H1 (cell line): ENCODE measurements around the gene RGL1. TPM values are rescaled to one million over a fixed set of nuclear protein-coding genes. Genes with fewer than 3 reads are reported as not detected.

Source experiments
- ASH2L ChIP-seq: fragments of 200-600, 300-600 bp; sonication (generic); IDR thresholded peaks from one replicate; pipeline ENCODE4 v1.7.1; 2017; ENCODE audit warnings: low read length
- BRCA1 ChIP-seq: IDR thresholded peaks from 2 replicates; pipeline ENCODE4 v1.6.1; 2012; ENCODE audit warnings: low read depth, low read length, improper control_type of control experiment
- GTF2F1 ChIP-seq: IDR thresholded peaks from 2 replicates; pipeline ENCODE4 v1.6.1; 2012; ENCODE audit warnings: low read depth, low read length, improper control_type of control experiment, borderline replicate concordance
- HDAC6 ChIP-seq: IDR thresholded peaks from one replicate; pipeline ENCODE4 v1.7.1; 2012; ENCODE audit warnings: low read depth, mild to moderate bottlenecking, inconsistent platforms, low read length, moderate library complexity
- NANOG ChIP-seq: IDR thresholded peaks from 2 replicates; pipeline ENCODE4 v1.6.1; 2011; ENCODE audit warnings: low read length, low read depth, mild to moderate bottlenecking, inconsistent platforms; ENCODE audit not compliant: insufficient read depth, poor library complexity, severe bottlenecking
- POU5F1 ChIP-seq: IDR thresholded peaks from 2 replicates; pipeline ENCODE4 v1.6.1; 2011; ENCODE audit warnings: low read depth, mild to moderate bottlenecking, low read length, moderate library complexity
- RXRA ChIP-seq: IDR thresholded peaks from 2 replicates; pipeline ENCODE4 v1.6.1; 2011; ENCODE audit warnings: low read depth, mild to moderate bottlenecking, low read length, moderate library complexity; ENCODE audit not compliant: insufficient read depth
- polyA plus RNA-seq, 7 experiments: library from polyadenylated mRNA; depleted of rRNA in 3 of 7; stranded (reverse) in 5 of 7; unstranded in 2 of 7; fragments of >200 nt in 5 of 7; fragments of 200-250 nt in 2 of 7; gene quantifications; 1 replicate in 5 of 7; 2 replicates in 1 of 7; 4 replicates in 1 of 7; pipeline versions ENCODE4 v1.2.1 to v1.2.3, GENCODE V29; 2011 to 2013; ENCODE audit warnings: missing spikeins in 2 of 7, mixed read lengths in 2 of 7
- total RNA-seq: library from RNA; stranded (reverse); fragmentation: NEBNext Ultra II Directional; extraction: Animal tissue kit (Norgen Biotek cat#: 25700); gene quantifications from 2 replicates; pipeline ENCODE4 v1.2.1, GENCODE V29; 2021
- TF ChIP-seq, protein P1 (sequence below): fragments of 300-600 bp; sonication (generic); IDR thresholded peaks from 2 replicates; pipeline ENCODE4 v1.7.1; 2012; ENCODE audit warnings: low read length, moderate library complexity, mild to moderate bottlenecking, inconsistent platforms; ENCODE audit not compliant: insufficient replicate concordance

RGL1 gene
- total and polyA plus RNA-seq, 2 of the 8 experiments (the other 6 are each of a cell fraction or from before 2014, with no cell fraction given): 0.98 to 2.4 TPM

DNA sequence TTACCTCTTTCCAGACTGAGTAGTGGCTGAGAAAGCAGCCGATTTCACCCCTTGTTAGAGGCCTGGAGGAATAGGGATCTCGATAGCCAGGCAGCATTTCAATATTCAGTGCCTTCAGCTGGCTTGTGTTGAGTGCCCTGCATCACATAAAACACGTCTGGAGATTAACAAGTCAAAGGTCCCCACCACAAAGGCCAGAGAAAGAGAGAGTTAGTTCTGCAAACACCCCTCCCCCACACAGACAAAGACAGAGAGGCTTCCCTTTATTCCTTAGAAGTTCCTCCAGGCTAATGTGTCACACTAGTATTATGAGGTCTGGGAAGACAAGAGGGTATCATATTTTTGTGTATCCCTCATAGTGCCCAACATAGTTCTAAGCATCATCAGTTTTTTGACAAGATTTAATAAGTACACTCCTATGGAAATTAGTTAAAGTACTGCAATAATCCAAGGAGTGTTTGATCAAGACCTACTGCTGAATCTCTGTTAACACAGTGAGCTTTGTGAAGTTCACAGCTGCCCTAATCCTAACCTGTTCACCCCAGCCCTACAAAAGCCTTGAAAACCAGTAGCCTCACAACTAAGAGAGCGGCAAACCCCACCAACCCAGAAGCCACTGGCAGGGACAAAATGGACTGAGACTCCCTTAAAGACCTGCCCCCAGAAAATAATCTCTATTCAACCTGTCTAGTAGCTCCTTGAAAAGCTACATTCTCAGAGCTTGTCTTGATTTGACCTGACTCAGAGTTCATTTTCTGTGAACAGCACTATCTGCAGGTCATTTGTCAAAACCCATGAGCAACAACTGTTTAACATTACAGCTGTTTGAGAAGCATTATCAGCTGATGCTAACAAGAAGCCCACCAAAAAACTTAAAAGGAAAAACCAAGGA lies 140.8 kb downstream of the RGL1 start (continued):
- TF ChIP-seq HDAC6 (no peak), GTF2F1 (no peak), RXRA (peak; percentile 70; the same call in 1 of the 2 replicates), POU5F1 (0 out of 2 replicates have a peak, but pooled peaks have one; percentile 50), NANOG (peak; percentile 51), BRCA1 (no peak), ASH2L (peak; percentile 56)
- TF ChIP-seq, protein P1, sequence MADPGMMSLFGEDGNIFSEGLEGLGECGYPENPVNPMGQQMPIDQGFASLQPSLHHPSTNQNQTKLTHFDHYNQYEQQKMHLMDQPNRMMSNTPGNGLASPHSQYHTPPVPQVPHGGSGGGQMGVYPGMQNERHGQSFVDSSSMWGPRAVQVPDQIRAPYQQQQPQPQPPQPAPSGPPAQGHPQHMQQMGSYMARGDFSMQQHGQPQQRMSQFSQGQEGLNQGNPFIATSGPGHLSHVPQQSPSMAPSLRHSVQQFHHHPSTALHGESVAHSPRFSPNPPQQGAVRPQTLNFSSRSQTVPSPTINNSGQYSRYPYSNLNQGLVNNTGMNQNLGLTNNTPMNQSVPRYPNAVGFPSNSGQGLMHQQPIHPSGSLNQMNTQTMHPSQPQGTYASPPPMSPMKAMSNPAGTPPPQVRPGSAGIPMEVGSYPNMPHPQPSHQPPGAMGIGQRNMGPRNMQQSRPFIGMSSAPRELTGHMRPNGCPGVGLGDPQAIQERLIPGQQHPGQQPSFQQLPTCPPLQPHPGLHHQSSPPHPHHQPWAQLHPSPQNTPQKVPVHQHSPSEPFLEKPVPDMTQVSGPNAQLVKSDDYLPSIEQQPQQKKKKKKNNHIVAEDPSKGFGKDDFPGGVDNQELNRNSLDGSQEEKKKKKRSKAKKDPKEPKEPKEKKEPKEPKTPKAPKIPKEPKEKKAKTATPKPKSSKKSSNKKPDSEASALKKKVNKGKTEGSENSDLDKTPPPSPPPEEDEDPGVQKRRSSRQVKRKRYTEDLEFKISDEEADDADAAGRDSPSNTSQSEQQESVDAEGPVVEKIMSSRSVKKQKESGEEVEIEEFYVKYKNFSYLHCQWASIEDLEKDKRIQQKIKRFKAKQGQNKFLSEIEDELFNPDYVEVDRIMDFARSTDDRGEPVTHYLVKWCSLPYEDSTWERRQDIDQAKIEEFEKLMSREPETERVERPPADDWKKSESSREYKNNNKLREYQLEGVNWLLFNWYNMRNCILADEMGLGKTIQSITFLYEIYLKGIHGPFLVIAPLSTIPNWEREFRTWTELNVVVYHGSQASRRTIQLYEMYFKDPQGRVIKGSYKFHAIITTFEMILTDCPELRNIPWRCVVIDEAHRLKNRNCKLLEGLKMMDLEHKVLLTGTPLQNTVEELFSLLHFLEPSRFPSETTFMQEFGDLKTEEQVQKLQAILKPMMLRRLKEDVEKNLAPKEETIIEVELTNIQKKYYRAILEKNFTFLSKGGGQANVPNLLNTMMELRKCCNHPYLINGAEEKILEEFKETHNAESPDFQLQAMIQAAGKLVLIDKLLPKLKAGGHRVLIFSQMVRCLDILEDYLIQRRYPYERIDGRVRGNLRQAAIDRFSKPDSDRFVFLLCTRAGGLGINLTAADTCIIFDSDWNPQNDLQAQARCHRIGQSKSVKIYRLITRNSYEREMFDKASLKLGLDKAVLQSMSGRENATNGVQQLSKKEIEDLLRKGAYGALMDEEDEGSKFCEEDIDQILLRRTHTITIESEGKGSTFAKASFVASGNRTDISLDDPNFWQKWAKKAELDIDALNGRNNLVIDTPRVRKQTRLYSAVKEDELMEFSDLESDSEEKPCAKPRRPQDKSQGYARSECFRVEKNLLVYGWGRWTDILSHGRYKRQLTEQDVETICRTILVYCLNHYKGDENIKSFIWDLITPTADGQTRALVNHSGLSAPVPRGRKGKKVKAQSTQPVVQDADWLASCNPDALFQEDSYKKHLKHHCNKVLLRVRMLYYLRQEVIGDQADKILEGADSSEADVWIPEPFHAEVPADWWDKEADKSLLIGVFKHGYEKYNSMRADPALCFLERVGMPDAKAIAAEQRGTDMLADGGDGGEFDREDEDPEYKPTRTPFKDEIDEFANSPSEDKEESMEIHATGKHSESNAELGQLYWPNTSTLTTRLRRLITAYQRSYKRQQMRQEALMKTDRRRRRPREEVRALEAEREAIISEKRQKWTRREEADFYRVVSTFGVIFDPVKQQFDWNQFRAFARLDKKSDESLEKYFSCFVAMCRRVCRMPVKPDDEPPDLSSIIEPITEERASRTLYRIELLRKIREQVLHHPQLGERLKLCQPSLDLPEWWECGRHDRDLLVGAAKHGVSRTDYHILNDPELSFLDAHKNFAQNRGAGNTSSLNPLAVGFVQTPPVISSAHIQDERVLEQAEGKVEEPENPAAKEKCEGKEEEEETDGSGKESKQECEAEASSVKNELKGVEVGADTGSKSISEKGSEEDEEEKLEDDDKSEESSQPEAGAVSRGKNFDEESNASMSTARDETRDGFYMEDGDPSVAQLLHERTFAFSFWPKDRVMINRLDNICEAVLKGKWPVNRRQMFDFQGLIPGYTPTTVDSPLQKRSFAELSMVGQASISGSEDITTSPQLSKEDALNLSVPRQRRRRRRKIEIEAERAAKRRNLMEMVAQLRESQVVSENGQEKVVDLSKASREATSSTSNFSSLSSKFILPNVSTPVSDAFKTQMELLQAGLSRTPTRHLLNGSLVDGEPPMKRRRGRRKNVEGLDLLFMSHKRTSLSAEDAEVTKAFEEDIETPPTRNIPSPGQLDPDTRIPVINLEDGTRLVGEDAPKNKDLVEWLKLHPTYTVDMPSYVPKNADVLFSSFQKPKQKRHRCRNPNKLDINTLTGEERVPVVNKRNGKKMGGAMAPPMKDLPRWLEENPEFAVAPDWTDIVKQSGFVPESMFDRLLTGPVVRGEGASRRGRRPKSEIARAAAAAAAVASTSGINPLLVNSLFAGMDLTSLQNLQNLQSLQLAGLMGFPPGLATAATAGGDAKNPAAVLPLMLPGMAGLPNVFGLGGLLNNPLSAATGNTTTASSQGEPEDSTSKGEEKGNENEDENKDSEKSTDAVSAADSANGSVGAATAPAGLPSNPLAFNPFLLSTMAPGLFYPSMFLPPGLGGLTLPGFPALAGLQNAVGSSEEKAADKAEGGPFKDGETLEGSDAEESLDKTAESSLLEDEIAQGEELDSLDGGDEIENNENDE: peak; percentile 38
